ENCODE data around the gene LHCGR. TPM values are rescaled to one million over a fixed set of nuclear protein-coding genes. Genes with fewer than 3 reads are reported as not detected.

The LHCGR gene
- total and polyA plus RNA-seq, 2 of the 4 experiments (the other 2 are of a cell fraction): 0.10 to 0.18 TPM

DNA sequence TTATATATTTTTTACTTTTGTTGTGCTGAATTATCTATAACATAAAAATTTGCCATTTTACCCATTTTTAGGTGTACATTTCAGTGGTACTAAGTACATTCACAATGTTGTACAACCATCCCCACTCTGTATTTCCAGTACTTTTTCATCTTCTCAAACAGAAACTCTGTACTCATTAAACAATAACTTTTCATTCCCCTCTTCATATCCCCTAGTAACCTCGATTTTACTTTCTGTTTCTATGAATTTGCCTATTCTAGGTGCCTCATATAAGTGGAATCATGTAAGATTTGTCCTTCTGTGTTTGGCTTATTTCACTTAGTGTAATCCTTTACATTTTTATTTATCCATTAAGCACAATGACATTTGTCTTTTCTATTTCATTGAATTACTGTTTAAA lies 86.5 kb downstream of the LHCGR start:
- Histone ChIP-seq H3K79me1 (ENCODE audit: low read depth in 1 of 2, low read length in 2 of 2) (no peaks in the 10 kb centered on the region), H2AFZ (replicated peaks; ENCODE audit: low read length, poor library complexity) (no peak overlapping the region), H3K4me1 (ENCODE audit: control insufficient read depth, insufficient read depth, low read length) (no peaks in the 10 kb centered on the region), H3K9me3 (ENCODE audit: control insufficient read depth, insufficient read depth, low read length) (no peaks in the 10 kb centered on the region), H3K36me3 (ENCODE audit: control insufficient read depth, insufficient read depth, low read length) (no peaks in the 10 kb centered on the region), H2BK5ac (ENCODE audit: low read depth, low read length, poor library complexity, severe bottlenecking) (no peak overlapping the region), H4K20me1 (ENCODE audit: insufficient read depth, low read length) (no peaks in the 10 kb centered on the region), H2BK120ac (ENCODE audit: low read depth, low read length) (no peak overlapping the region), H3K4me3 (ENCODE audit: insufficient read depth, low read depth, low read length) (no peak overlapping the region), H4K8ac (ENCODE audit: low read depth in 2 of 2, low read length in 2 of 2) (no peak overlapping the region), H4K5ac (ENCODE audit: low read depth, low read length) (no peak overlapping the region), H2BK15ac (ENCODE audit: low read depth, low read length) (no peak overlapping the region), H4K91ac (ENCODE audit: insufficient read depth, low read depth, low read length) (no peak overlapping the region), H3K4ac (ENCODE audit: low read depth, low read length) (no peak overlapping the region), H2BK20ac (ENCODE audit: low read depth, low read length) (no peak overlapping the region), H2AK9ac (replicated peaks; ENCODE audit: low read depth, low read length, poor library complexity) (no peak overlapping the region), H3K9ac (ENCODE audit: low read depth, low read length) (no peak overlapping the region), H3K27ac (ENCODE audit: insufficient read depth, low read length) (no peak overlapping the region), H3K9me1 (ENCODE audit: insufficient read depth, low read length) (no peaks in the 10 kb centered on the region), H3K27me3 (ENCODE audit: control insufficient read depth, insufficient read depth, low read length) (no peaks in the 10 kb centered on the region), H2AK5ac (ENCODE audit: low read depth, low read length) (no peak overlapping the region), H3K18ac (ENCODE audit: low read depth, low read length) (no peak overlapping the region), H3K14ac (replicated peaks; ENCODE audit: low read depth, low read length) (no peak overlapping the region), H3K23ac (ENCODE audit: low read depth, low read length) (no peak overlapping the region), H3K56ac (ENCODE audit: extremely low read depth, insufficient read depth, low read length) (no peak overlapping the region), H3K4me2 (ENCODE audit: low read depth, low read length) (peak overlapping the region; percentile 21; the same call in 1 of the 2 replicates)
- DNase-seq (no peak), ATAC-seq (ENCODE audit: low read depth) (no peak)
- CTCF ChIA-PET: no interaction called here
- POLR2A ChIA-PET (ENCODE audit: unreplicated experiment): no interaction called here
- intact Hi-C loops (cut with micrococcal nuclease) (no loop called here), in situ Hi-C loops (cut with MboI; ENCODE audit: low sequenced_read_pairs) (no loop called here), dilution Hi-C loops (cut with HindIII; ENCODE audit: low sequenced_read_pairs, unreplicated experiment) (no loop called here)
- no TSS peak for BruUV-seq (replicated peaks)
- TF ChIP-seq, protein P1, sequence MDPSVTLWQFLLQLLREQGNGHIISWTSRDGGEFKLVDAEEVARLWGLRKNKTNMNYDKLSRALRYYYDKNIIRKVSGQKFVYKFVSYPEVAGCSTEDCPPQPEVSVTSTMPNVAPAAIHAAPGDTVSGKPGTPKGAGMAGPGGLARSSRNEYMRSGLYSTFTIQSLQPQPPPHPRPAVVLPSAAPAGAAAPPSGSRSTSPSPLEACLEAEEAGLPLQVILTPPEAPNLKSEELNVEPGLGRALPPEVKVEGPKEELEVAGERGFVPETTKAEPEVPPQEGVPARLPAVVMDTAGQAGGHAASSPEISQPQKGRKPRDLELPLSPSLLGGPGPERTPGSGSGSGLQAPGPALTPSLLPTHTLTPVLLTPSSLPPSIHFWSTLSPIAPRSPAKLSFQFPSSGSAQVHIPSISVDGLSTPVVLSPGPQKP (IDR thresholded peaks at IDR 0.05; ENCODE audit: borderline replicate concordance, low read depth, low read length): no peak
- no peak for TF ChIP-seq MXI1 (IDR thresholded peaks at IDR 0.05; ENCODE audit: borderline replicate concordance, low read depth, low read length)
- no peak for TF ChIP-seq CEBPB (IDR thresholded peaks at IDR 0.05; ENCODE audit: low read depth, low read length)
- TF ChIP-seq, protein P2, sequence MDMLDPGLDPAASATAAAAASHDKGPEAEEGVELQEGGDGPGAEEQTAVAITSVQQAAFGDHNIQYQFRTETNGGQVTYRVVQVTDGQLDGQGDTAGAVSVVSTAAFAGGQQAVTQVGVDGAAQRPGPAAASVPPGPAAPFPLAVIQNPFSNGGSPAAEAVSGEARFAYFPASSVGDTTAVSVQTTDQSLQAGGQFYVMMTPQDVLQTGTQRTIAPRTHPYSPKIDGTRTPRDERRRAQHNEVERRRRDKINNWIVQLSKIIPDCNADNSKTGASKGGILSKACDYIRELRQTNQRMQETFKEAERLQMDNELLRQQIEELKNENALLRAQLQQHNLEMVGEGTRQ (IDR thresholded peaks at IDR 0.05; ENCODE audit: low read depth, low read length): no peak
- no peak for TF ChIP-seq POLR2A (IDR thresholded peaks at IDR 0.05; ENCODE audit: low read depth, low read length)
- TF ChIP-seq RCOR1 (IDR thresholded peaks at IDR 0.05; ENCODE audit: insufficient replicate concordance, low read length): no peak
- TF ChIP-seq NFE2L2 (IDR thresholded peaks at IDR 0.05; ENCODE audit: low read depth, low read length): no peak
- TF ChIP-seq MAZ (IDR thresholded peaks at IDR 0.05; ENCODE audit: borderline replicate concordance, low read depth, low read length): no peak
- TF ChIP-seq CHD1 (IDR thresholded peaks at IDR 0.05; ENCODE audit: low read depth, low read length): no peak
- TF ChIP-seq RFX5 (IDR thresholded peaks at IDR 0.05; ENCODE audit: low read depth, low read length): no peak
- TF ChIP-seq RAD21 (IDR thresholded peaks at IDR 0.05; ENCODE audit: low read length): no peak
- 100% methylated on average over 1 of the region's 1 CpG; no CpG with 5 or more reads in 1 of the 2 experiments for WGBS, 2 experiments (ENCODE audit: extremely low coverage in 2 of 2, insufficient read length in 1 of 2)
